ENCODE measurements around the gene COL24A1. TPM values are rescaled to one million over a fixed set of nuclear protein-coding genes. Genes with fewer than 3 reads are reported as not detected.

COL24A1 gene
- total RNA-seq: 0.58 and 0.71 TPM in 2 replicates

DNA sequence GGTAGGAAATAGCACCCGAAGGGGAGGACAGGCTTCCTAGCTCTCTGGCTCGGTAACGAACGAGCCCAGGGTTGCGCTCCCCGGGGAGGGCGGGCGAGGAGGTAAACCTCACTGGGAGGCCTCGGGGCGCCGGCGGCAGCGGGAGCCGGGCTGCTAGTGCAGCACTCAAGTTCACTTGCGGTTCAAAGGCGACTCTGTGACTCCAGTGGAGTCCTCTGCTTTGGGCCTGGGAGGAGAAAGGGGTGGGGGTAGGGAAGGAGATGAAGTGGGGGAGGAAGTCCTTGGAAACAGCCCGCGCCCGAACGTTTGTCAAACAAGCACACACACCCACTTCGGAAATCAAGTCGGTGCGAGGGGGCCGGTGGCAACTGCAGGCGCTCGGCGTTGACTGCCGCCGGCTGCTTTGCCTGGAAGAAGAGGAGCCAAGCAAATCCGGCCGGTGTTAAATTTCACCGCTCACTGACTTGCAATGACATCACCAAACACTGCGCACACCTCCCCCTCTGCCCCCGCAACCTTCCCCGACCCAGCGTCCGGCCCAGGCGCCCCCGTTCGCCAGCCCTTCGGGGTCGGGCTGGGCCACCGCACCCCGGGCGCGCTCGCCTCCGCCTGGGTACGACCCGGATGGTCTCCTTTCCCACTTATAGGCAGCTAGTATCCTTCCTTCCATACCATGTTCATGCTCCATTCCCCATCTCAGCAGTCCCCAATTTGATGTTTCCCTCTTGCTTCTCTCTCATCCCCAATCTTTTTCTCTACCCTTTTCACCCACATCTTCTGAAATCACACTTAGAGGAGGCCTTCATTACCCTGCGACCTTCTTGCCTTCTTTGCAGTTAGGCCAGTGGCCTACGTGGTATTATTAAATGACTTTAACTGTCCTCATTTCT, at the start of gene COL24A1:
Gene COL24A1, minus strand, starts transcription at position 207 of the 890 bp plus-strand sequence. CDS start 376 bp downstream, outside the sequence.

DNA sequence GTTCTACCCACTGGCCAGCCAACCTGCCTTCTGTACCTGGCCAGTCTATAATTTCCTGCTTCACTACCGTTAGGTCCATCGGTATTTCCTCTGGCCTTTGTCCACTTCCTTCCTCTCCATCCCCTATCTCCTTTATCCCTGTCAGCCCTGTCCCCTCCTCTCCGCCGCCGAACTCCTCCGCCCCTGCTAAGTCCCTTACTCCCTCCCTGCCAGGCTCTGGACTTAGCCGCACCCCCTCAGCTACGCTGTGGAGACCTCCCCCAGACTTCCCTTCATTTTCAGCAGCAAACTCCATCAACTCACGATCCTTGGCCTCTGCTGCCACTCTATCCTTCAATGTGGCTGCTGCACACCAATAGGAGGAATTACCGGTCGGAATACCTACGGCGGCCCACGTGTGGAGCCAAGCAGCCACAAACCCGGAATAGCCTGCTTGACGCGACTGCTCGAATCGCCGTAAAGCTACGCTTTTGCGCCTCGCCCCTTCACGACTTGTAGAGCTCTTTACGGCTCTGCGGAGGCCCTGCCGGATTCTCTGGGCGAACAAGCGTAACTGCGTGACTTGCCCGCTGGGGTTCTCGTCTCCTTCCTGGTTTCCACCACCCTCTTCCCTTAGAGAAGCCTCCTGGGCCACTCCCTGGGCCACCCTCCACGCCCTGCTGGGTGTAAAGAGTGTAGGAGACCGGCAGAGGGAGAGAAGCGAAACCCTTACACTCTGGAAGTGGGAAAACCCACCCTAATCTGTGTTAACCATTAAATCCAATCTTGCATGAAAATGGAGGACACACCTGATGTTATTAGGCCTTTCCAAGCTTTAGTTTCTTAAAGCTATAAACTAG, 448.4 kb downstream of the COL24A1 start, which contains the start of gene ZNHIT6:
Gene ZNHIT6, minus strand, starts transcription at position 444 of the 839 bp plus-strand sequence. Its CDS starts 149 bp downstream, at position 295.

Other genes starting within 250 kb of the COL24A1 start
- 11.8 and 25.2 TPM in 2 replicates for gene ODF2L, start 239.6 kb upstream of the COL24A1 start, total RNA-seq

Data from myometrial cell (primary cell).